Measurements from ENCODE around the gene KLRC2.
"Not testable (repeated sequence)": the region's sequence is repeated elsewhere in the genome, so short reads cannot be mapped to it uniquely, and the experiment has no call there.

Gene KLRC2

GRCh38 chr12:10435816-10436215, at the start of gene KLRC2:
TSS of gene KLRC2 (minus strand) at chr12:10436010. CDS start at chr12:10435986, 24 bp downstream.
- not testable (repeated sequence) for DNase-seq

GRCh38 chr12:10481901-10482300, 46.1 kb upstream of the KLRC2 start:
- DNase-seq, result not testable (repeated sequence)

GRCh38 chr12:10472808-10473207, 37.0 kb upstream of the KLRC2 start:
- DNase-seq, result not testable (repeated sequence)

- no peak for DNase-seq
Measured at GRCh38 chr12:10469701-10470100, 33.9 kb upstream of the KLRC2 start.

GRCh38 chr12:10466311-10466710, 30.5 kb upstream of the KLRC2 start:
- no peak for DNase-seq

GRCh38 chr12:10457760-10458159, 21.9 kb upstream of the KLRC2 start:
- no peak for DNase-seq

GRCh38 chr12:10456856-10457255, 21.0 kb upstream of the KLRC2 start:
- no peak for DNase-seq

- DNase-seq, result no peak
Measured at GRCh38 chr12:10455766-10456165, 20.0 kb upstream of the KLRC2 start.

GRCh38 chr12:10454531-10454930, 18.7 kb upstream of the KLRC2 start:
- no peak for DNase-seq

- no peak for DNase-seq
Measured at GRCh38 chr12:10453156-10453555, 17.3 kb upstream of the KLRC2 start, which contains the start of gene KLRC1. TSS of gene KLRC1 (minus strand) at chr12:10453377. CDS start at chr12:10451156, 2,221 bp downstream.

GRCh38 chr12:10448236-10448635, 12.4 kb upstream of the KLRC2 start:
- DNase-seq, result no peak

- not testable (repeated sequence) for DNase-seq
Measured at GRCh38 chr12:10446052-10446451, 10.2 kb upstream of the KLRC2 start.

- not testable (repeated sequence) for DNase-seq
Measured at GRCh38 chr12:10441144-10441543, 5.3 kb upstream of the KLRC2 start.

- DNase-seq, result not testable (repeated sequence)
Measured at GRCh38 chr12:10439608-10440274, 3.9 kb upstream of the KLRC2 start.

- DNase-seq, result not testable (repeated sequence)
Measured at GRCh38 chr12:10437601-10438000, 1.8 kb upstream of the KLRC2 start.

GRCh38 chr12:10430623-10431022, 5.2 kb downstream of the KLRC2 start:
- not testable (repeated sequence) for DNase-seq

- DNase-seq, result not testable (repeated sequence)
Measured at GRCh38 chr12:10425938-10426337, 9.9 kb downstream of the KLRC2 start.

GRCh38 chr12:10424260-10424899, 11.4 kb downstream of the KLRC2 start:
- not testable (repeated sequence) for DNase-seq

- DNase-seq, result not testable (repeated sequence)
Measured at GRCh38 chr12:10422159-10422558, 13.7 kb downstream of the KLRC2 start.

- not testable (repeated sequence) for DNase-seq
Measured at GRCh38 chr12:10420334-10420733, 15.5 kb downstream of the KLRC2 start, which contains the start of gene KLRC3. TSS of gene KLRC3 (minus strand) at chr12:10420595. CDS start at chr12:10420550, 45 bp downstream.

GRCh38 chr12:10409392-10409791, 26.4 kb downstream of the KLRC2 start, which contains the start of gene KLRC4:
TSS of gene KLRC4 (minus strand) at chr12:10409757. CDS start at chr12:10409575, 182 bp downstream.
- DNase-seq, result peak; percentile 57

GRCh38 chr12:10408842-10409241, 27.0 kb downstream of the KLRC2 start:
- DNase-seq, result no peak

- no peak for DNase-seq
Measured at GRCh38 chr12:10406725-10407124, 29.1 kb downstream of the KLRC2 start.

GRCh38 chr12:10405294-10405693, 30.5 kb downstream of the KLRC2 start:
- no peak for DNase-seq
